Right lobe of liver (tissue), 4 donors: Measurements from ENCODE around the gene TCN2.

Experiments
- POLR2A ChIP-seq: fragments of 450-650 bp; IDR thresholded peaks from one replicate; pipeline ENCODE4 v1.6.1; 2017; ENCODE audit warnings: antibody characterized with exemption, mild to moderate bottlenecking
- TF ChIP-seq, protein P1 (sequence below), 4 donors: fragments of 200-600 bp in 3 of 4; fragments of 450-650 bp in 1 of 4; IDR thresholded peaks; one replicate each; pipeline versions ENCODE4 v1.5.1 to v1.8.0; 2016 to 2022; ENCODE audit warnings: antibody characterized with exemption in 4 of 4, mild to moderate bottlenecking in 2 of 4
- donor health status: DM: no; HTN: no; CAD: no.
- donor health status: DM: no; HTN: no; CAD: no.
- donor health status: DM: no; HTN: yes; CAD: no.

DNA sequence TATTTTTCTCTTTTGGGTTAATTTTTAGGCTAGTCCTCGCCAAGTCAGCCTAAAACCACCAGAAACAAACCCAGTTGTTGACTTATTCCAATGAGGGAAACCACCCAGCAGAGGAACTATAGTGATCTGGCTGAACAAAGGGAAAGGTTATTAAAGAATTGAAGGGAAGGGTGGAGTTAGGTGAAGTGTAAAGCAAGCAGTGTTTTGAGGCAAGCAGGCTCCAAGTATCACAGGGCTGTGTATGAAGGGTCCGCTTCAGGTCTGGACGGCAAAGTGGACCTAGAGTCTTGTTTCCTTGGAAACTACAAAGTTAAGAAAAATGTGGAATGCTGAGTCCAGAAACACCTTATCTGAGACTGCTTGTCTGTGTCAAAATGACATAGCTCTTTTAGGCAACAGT lies 3.2 kb upstream of the TCN2 start:
- TF ChIP-seq, protein P1, sequence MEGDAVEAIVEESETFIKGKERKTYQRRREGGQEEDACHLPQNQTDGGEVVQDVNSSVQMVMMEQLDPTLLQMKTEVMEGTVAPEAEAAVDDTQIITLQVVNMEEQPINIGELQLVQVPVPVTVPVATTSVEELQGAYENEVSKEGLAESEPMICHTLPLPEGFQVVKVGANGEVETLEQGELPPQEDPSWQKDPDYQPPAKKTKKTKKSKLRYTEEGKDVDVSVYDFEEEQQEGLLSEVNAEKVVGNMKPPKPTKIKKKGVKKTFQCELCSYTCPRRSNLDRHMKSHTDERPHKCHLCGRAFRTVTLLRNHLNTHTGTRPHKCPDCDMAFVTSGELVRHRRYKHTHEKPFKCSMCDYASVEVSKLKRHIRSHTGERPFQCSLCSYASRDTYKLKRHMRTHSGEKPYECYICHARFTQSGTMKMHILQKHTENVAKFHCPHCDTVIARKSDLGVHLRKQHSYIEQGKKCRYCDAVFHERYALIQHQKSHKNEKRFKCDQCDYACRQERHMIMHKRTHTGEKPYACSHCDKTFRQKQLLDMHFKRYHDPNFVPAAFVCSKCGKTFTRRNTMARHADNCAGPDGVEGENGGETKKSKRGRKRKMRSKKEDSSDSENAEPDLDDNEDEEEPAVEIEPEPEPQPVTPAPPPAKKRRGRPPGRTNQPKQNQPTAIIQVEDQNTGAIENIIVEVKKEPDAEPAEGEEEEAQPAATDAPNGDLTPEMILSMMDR (IDR thresholded peaks at IDR 0.05), result no peak
- TF ChIP-seq POLR2A, result no peak
